Karpas-422 (cell line): Measurements from ENCODE around the gene CHD9NB. TPM values are rescaled to one million over a fixed set of nuclear protein-coding genes. Genes with fewer than 3 reads are reported as not detected.

Experiments
- DNase-seq: peaks from one replicate; pipeline ENCODE4 v3.0.0-alpha.2; 2015
- H2AFZ ChIP-seq: fragments of 200-600 bp; sonication (generic); 2 replicates; pipeline ENCODE4 v1.6.1; 2014; ENCODE audit warnings: antibody characterized with exemption, low read length, mixed read lengths
- H3K27ac ChIP-seq: fragments of 200-600 bp; sonication (generic); 2 replicates; pipeline ENCODE4 v1.5.1; 2014; ENCODE audit warnings: mild to moderate bottlenecking, low read length, moderate library complexity
- H3K27me3 ChIP-seq: fragments of 200-600 bp; sonication (generic); 2 replicates; pipeline ENCODE4 v1.6.1; 2014; ENCODE audit warnings: low read length, mixed read lengths
- H3K36me3 ChIP-seq: fragments of 200-600 bp; sonication (generic); 2 replicates; pipeline ENCODE4 v1.6.1; 2014; ENCODE audit warnings: low read length, mixed read lengths; ENCODE audit not compliant: insufficient read depth
- H3K4me1 ChIP-seq: fragments of 200-600 bp; sonication (generic); 2 replicates; pipeline ENCODE4 v1.6.1; 2014; ENCODE audit warnings: mild to moderate bottlenecking, low read length, mixed read lengths
- H3K4me2 ChIP-seq: fragments of 200-600 bp; sonication (generic); 2 replicates; pipeline ENCODE4 v1.6.1; 2014; ENCODE audit warnings: low read length, low read depth, mild to moderate bottlenecking; ENCODE audit not compliant: poor library complexity, severe bottlenecking
- H3K4me3 ChIP-seq: fragments of 200-600 bp; sonication (generic); 2 replicates; pipeline ENCODE4 v1.5.1; 2014; ENCODE audit warnings: mild to moderate bottlenecking, antibody characterized with exemption, low read length, mixed read lengths
- H3K79me2 ChIP-seq: fragments of 200-600 bp; sonication (generic); 2 replicates; pipeline ENCODE4 v1.6.1; 2014; ENCODE audit warnings: mild to moderate bottlenecking, low read length, mixed read lengths
- H3K9ac ChIP-seq: fragments of 200-600 bp; sonication (generic); 2 replicates; pipeline ENCODE4 v1.6.0; 2014; ENCODE audit warnings: low read length
- H3K9me2 ChIP-seq: fragments of 200-600 bp; sonication (generic), shearing (Covaris generic); replicated peaks from 2 replicates; pipeline ENCODE4 v1.6.0; 2014; ENCODE audit warnings: mild to moderate bottlenecking, low read length, moderate library complexity; ENCODE audit not compliant: insufficient read depth
- H3K9me3 ChIP-seq: fragments of 300-700, 200-600 bp; sonication (generic); 2 replicates; pipeline ENCODE4 v1.6.1; 2014; ENCODE audit warnings: low read length, mixed read lengths
- H4K20me1 ChIP-seq: fragments of 200-600 bp; sonication (generic); 2 replicates; pipeline ENCODE4 v1.6.1; 2014; ENCODE audit warnings: mild to moderate bottlenecking, antibody characterized with exemption, low read length, low read depth; ENCODE audit not compliant: insufficient read depth
- total RNA-seq: library from RNA; depleted of rRNA; stranded (reverse); fragments of >200 nt; shearing (Covaris generic); gene quantifications from 2 replicates; pipeline ENCODE4 v1.2.3, GENCODE V29; 2014; ENCODE audit warnings: low replicate concordance

The CHD9NB gene
- total RNA-seq, 1 experiment from 2014 or later = not detected

- no peak overlapping the region for H2AFZ ChIP-seq
- no peaks in the 10 kb centered on the region for H3K4me1 ChIP-seq
- H3K4me3 ChIP-seq = no peak overlapping the region
- no peaks in the 10 kb centered on the region for H3K9me3 ChIP-seq
- no peak overlapping the region for H3K4me2 ChIP-seq
- H3K27ac ChIP-seq = no peak overlapping the region
- no peaks in the 10 kb centered on the region for H4K20me1 ChIP-seq
- no peak overlapping the region for H3K9ac ChIP-seq
- no peaks in the 10 kb centered on the region for H3K27me3 ChIP-seq
- H3K9me2 ChIP-seq = no peaks in the 10 kb centered on the region
- H3K79me2 ChIP-seq = no peaks in the 10 kb centered on the region
- H3K36me3 ChIP-seq = no peaks in the 10 kb centered on the region
- DNase-seq = peak; percentile 75
Measured at GRCh38 chr16:53022374-53022773, 30.3 kb downstream of the CHD9NB start.

- DNase-seq = no peak
- Histone ChIP-seq H3K4me2 (no peak overlapping the region), H3K9me3 (no peaks in the 10 kb centered on the region), H3K9me2 (no peaks in the 10 kb centered on the region), H3K4me1 (no peaks in the 10 kb centered on the region), H3K27ac (no peak overlapping the region), H3K79me2 (no peaks in the 10 kb centered on the region), H3K36me3 (no peaks in the 10 kb centered on the region), H4K20me1 (no peaks in the 10 kb centered on the region), H3K4me3 (no peak overlapping the region), H3K9ac (no peak overlapping the region), H2AFZ (no peak overlapping the region), H3K27me3 (no peaks in the 10 kb centered on the region)
Measured at GRCh38 chr16:53018834-53019416, 33.8 kb downstream of the CHD9NB start.

- no peak for DNase-seq
- H3K9me3 ChIP-seq = no peaks in the 10 kb centered on the region
- H3K4me3 ChIP-seq = no peak overlapping the region
- H3K79me2 ChIP-seq = no peaks in the 10 kb centered on the region
- no peaks in the 10 kb centered on the region for H3K36me3 ChIP-seq
- H3K4me2 ChIP-seq = no peak overlapping the region
- H3K27me3 ChIP-seq = no peaks in the 10 kb centered on the region
- no peak overlapping the region for H2AFZ ChIP-seq
- no peak overlapping the region for H3K9ac ChIP-seq
- no peaks in the 10 kb centered on the region for H4K20me1 ChIP-seq
- no peaks in the 10 kb centered on the region for H3K9me2 ChIP-seq
- H3K27ac ChIP-seq = no peak overlapping the region
- H3K4me1 ChIP-seq = no peaks in the 10 kb centered on the region
Measured at GRCh38 chr16:53014287-53014686, 38.4 kb downstream of the CHD9NB start.

- no peak overlapping the region for H3K4me3 ChIP-seq
- no peaks in the 10 kb centered on the region for H3K4me1 ChIP-seq
- H3K9ac ChIP-seq = no peak overlapping the region
- DNase-seq = peak; percentile 50
- no peaks in the 10 kb centered on the region for H3K9me2 ChIP-seq
- H3K36me3 ChIP-seq = no peaks in the 10 kb centered on the region
- H3K9me3 ChIP-seq = no peaks in the 10 kb centered on the region
- no peak overlapping the region for H2AFZ ChIP-seq
- no peak overlapping the region for H3K27ac ChIP-seq
- no peaks in the 10 kb centered on the region for H3K79me2 ChIP-seq
- H3K4me2 ChIP-seq = no peak overlapping the region
- H3K27me3 ChIP-seq = no peaks in the 10 kb centered on the region
- H4K20me1 ChIP-seq = no peaks in the 10 kb centered on the region
Measured at GRCh38 chr16:53007095-53007494, 45.6 kb downstream of the CHD9NB start.

- Histone ChIP-seq H3K36me3 (no peaks in the 10 kb centered on the region), H3K9ac (no peak overlapping the region), H3K4me1 (no peaks in the 10 kb centered on the region), H3K4me3 (no peak overlapping the region), H3K9me2 (no peaks in the 10 kb centered on the region), H3K79me2 (no peaks in the 10 kb centered on the region), H3K27ac (no peak overlapping the region), H2AFZ (no peak overlapping the region), H3K4me2 (no peak overlapping the region), H4K20me1 (no peaks in the 10 kb centered on the region), H3K27me3 (no peaks in the 10 kb centered on the region), H3K9me3 (no peaks in the 10 kb centered on the region)
- DNase-seq = no peak
Measured at GRCh38 chr16:52997922-52998321, 54.8 kb downstream of the CHD9NB start.

GRCh38 chr16:52994942-52995341, 57.8 kb downstream of the CHD9NB start:
- no peak overlapping the region for H3K4me3 ChIP-seq

GRCh38 chr16:52993179-52993578, 59.5 kb downstream of the CHD9NB start:
- Histone ChIP-seq H3K9me3 (no peaks in the 10 kb centered on the region), H3K4me3 (no peak overlapping the region), H3K27ac (no peak overlapping the region), H3K4me2 (no peak overlapping the region), H2AFZ (no peak overlapping the region), H3K9ac (no peak overlapping the region), H3K79me2 (no peaks in the 10 kb centered on the region), H3K4me1 (no peaks in the 10 kb centered on the region), H3K36me3 (no peaks in the 10 kb centered on the region), H4K20me1 (no peaks in the 10 kb centered on the region), H3K9me2 (no peaks in the 10 kb centered on the region), H3K27me3 (no peaks in the 10 kb centered on the region)
- DNase-seq = no peak

More at GRCh38 chr16:52994942-52995341, 57.8 kb downstream of the CHD9NB start:
- DNase-seq = no peak
- H3K9ac ChIP-seq = no peak overlapping the region
- no peak overlapping the region for H3K27ac ChIP-seq
- no peak overlapping the region for H2AFZ ChIP-seq
- H4K20me1 ChIP-seq = no peaks in the 10 kb centered on the region
- no peaks in the 10 kb centered on the region for H3K9me2 ChIP-seq
- H3K4me1 ChIP-seq = no peaks in the 10 kb centered on the region
- H3K27me3 ChIP-seq = no peaks in the 10 kb centered on the region
- H3K9me3 ChIP-seq = no peaks in the 10 kb centered on the region
- H3K4me2 ChIP-seq = no peak overlapping the region
- H3K36me3 ChIP-seq = no peaks in the 10 kb centered on the region
- H3K79me2 ChIP-seq = no peaks in the 10 kb centered on the region

GRCh38 chr16:52991572-52991971, 61.1 kb downstream of the CHD9NB start:
- H3K9ac ChIP-seq = no peak overlapping the region
- no peak for DNase-seq

More at GRCh38 chr16:52991572-52991971, 61.1 kb downstream of the CHD9NB start:
- Histone ChIP-seq H3K4me1 (no peaks in the 10 kb centered on the region), H3K4me2 (no peak overlapping the region), H3K79me2 (no peaks in the 10 kb centered on the region), H3K27me3 (no peaks in the 10 kb centered on the region), H3K27ac (no peak overlapping the region), H3K9me3 (no peaks in the 10 kb centered on the region), H3K36me3 (no peaks in the 10 kb centered on the region), H2AFZ (no peak overlapping the region), H4K20me1 (no peaks in the 10 kb centered on the region), H3K4me3 (no peak overlapping the region), H3K9me2 (no peaks in the 10 kb centered on the region)
